ENCODE measurements around the gene LRRC59.
"Not testable (repeated sequence)": the region's sequence is repeated elsewhere in the genome, so short reads cannot be mapped to it uniquely, and the experiment has no call there.

LRRC59 gene

GRCh38 chr17:50424996-50425681, 27.8 kb upstream of the LRRC59 start:
- no peak for DNase-seq (ENCODE audit: low spot score)

- DNase-seq (ENCODE audit: low spot score): no peak
These were observed 27.1 kb upstream of the LRRC59 start for GRCh38 chr17:50424246-50424995.

GRCh38 chr17:50423553-50424159, 26.3 kb upstream of the LRRC59 start:
- DNase-seq (ENCODE audit: low spot score): peak; percentile 64

GRCh38 chr17:50422738-50423137, 25.4 kb upstream of the LRRC59 start:
- no peak for DNase-seq (ENCODE audit: low spot score)

- no peak for DNase-seq (ENCODE audit: low spot score)
These were observed 24.2 kb upstream of the LRRC59 start for GRCh38 chr17:50421308-50422051.

GRCh38 chr17:50420419-50421112, 23.2 kb upstream of the LRRC59 start:
- DNase-seq (ENCODE audit: low spot score): no peak

- not testable (repeated sequence) for DNase-seq (ENCODE audit: low spot score)
These were observed 22.3 kb upstream of the LRRC59 start for GRCh38 chr17:50419577-50419976.

GRCh38 chr17:50414808-50415207, 17.5 kb upstream of the LRRC59 start:
- no peak for DNase-seq (ENCODE audit: low spot score)

- DNase-seq (ENCODE audit: low spot score): no peak
These were observed 14.9 kb upstream of the LRRC59 start for GRCh38 chr17:50412188-50412732.

- DNase-seq (ENCODE audit: low spot score): no peak
These were observed 10.6 kb upstream of the LRRC59 start for GRCh38 chr17:50407921-50408320.

GRCh38 chr17:50406578-50406977, 9.3 kb upstream of the LRRC59 start:
- DNase-seq (ENCODE audit: low spot score): no peak

GRCh38 chr17:50405351-50405750, 8.0 kb upstream of the LRRC59 start:
- not testable (repeated sequence) for DNase-seq (ENCODE audit: low spot score)

- not testable (repeated sequence) for DNase-seq (ENCODE audit: low spot score)
These were observed 2.3 kb upstream of the LRRC59 start for GRCh38 chr17:50399591-50399990.

GRCh38 chr17:50398672-50399071, 1.3 kb upstream of the LRRC59 start:
- not testable (repeated sequence) for DNase-seq (ENCODE audit: low spot score)

- DNase-seq (ENCODE audit: low spot score): no peak
These were observed 579 bp upstream of the LRRC59 start for GRCh38 chr17:50397919-50398285.

GRCh38 chr17:50396261-50397110, 837 bp downstream of the LRRC59 start:
- peak; percentile 36 for DNase-seq (ENCODE audit: low spot score)

GRCh38 chr17:50394711-50395110, 2.6 kb downstream of the LRRC59 start:
- DNase-seq (ENCODE audit: low spot score): no peak

GRCh38 chr17:50393700-50394099, 3.6 kb downstream of the LRRC59 start:
- no peak for DNase-seq (ENCODE audit: low spot score)

GRCh38 chr17:50392621-50393020, 4.7 kb downstream of the LRRC59 start:
- DNase-seq (ENCODE audit: low spot score): no peak

- DNase-seq (ENCODE audit: low spot score): no peak
These were observed 7.8 kb downstream of the LRRC59 start for GRCh38 chr17:50389534-50389933.

- DNase-seq (ENCODE audit: low spot score): no peak
These were observed 8.6 kb downstream of the LRRC59 start for GRCh38 chr17:50388728-50389127.
